HepG2 (cell line): ENCODE data around the gene CTSD. TPM values are rescaled to one million over a fixed set of nuclear protein-coding genes. Genes with fewer than 3 reads are reported as not detected.

Source experiments
- ATAC-seq: fragments of 200-7000 bp; cut with Tn5 transposase; 3 replicates; pipeline ENCODE4 v1.9.1; 2020; ENCODE audit warnings: mild to moderate bottlenecking, moderate library complexity
- BruUV-seq: library from RNA; stranded (reverse); fragments of 400-500 nt; replicated peaks from 2 replicates; lab custom pipeline; 2021; lab: Mats Ljungman, UMichigan
- CTCF ChIA-PET: fragments of 300-600 bp; formaldehyde crosslinking; extraction: SDS; loops from one replicate; lab custom pipeline; 2021; ENCODE audit warnings: low total read pairs, inconsistent platforms, low intra/inter-chr PET ratio; lab: Yijun Ruan, JAX
- POLR2A ChIA-PET: fragments of 350-600 bp; sonication (Branson Sonifier 250); formaldehyde crosslinking; loops from one replicate; lab custom pipeline; 2020; ENCODE audit warnings: antibody characterized with exemption, inconsistent platforms; lab: Yijun Ruan, JAX
- DNase-seq: peaks from one replicate; pipeline ENCODE4 v3.0.0-alpha.2; 2015; ENCODE audit warnings: low spot score
- FAIRE-seq: peaks from 3 replicates; lab custom pipeline; 2011; peaks lifted over from hg19 to GRCh38; lab: Jason Lieb, UNC
- H2AFZ ChIP-seq: one replicate; pipeline ENCODE4 v1.6.1; 2011; ENCODE audit warnings: low read length, inconsistent platforms
- H3K27ac ChIP-seq: fragments of 300-600 bp; 3 replicates; pipeline ENCODE4 v1.8.0; 2011; ENCODE audit warnings: mixed run types, mild to moderate bottlenecking, mixed read lengths, low read length, inconsistent platforms; ENCODE audit not compliant: insufficient read depth; ENCODE audit errors: extremely low read length
- H3K27me3 ChIP-seq, 2 experiments: fragments of 200-600 bp in 1 of 2; 2 replicates in 1 of 2; 3 replicates in 1 of 2; pipeline versions ENCODE4 v1.6.0 to v1.8.0; 2011; ENCODE audit warnings: low read length in 2 of 2, mild to moderate bottlenecking in 2 of 2, moderate library complexity in 2 of 2, inconsistent platforms in 1 of 2; ENCODE audit not compliant: insufficient read depth in 2 of 2, control insufficient read depth in 1 of 2
- H3K36me3 ChIP-seq, 2 experiments: fragments of 200-600 bp in 1 of 2; replicated peaks in 1 of 2; 2 replicates in 1 of 2; 3 replicates in 1 of 2; pipeline versions ENCODE4 v1.5.1 to v1.8.0; 2011; ENCODE audit warnings: low read length in 2 of 2, inconsistent platforms in 1 of 2; ENCODE audit not compliant: insufficient read depth in 2 of 2, control insufficient read depth in 1 of 2
- H3K4me1 ChIP-seq: 2 replicates; pipeline ENCODE4 v1.5.1; 2012; ENCODE audit warnings: low read length, inconsistent platforms; ENCODE audit not compliant: insufficient read depth
- H3K4me2 ChIP-seq: 2 replicates; pipeline ENCODE4 v1.6.0; 2011; ENCODE audit warnings: low read depth, low read length, inconsistent platforms
- H3K4me3 ChIP-seq, 3 experiments: fragments of 200-600 bp in 1 of 3; sonication (generic), shearing (Covaris generic) in 1 of 3; replicated peaks in 1 of 3; 2 replicates each; pipeline ENCODE4 v1.5.1; 2011 to 2016; ENCODE audit warnings: low read length in 3 of 3, inconsistent platforms in 2 of 3, low read depth in 2 of 3, mild to moderate bottlenecking in 2 of 3, control low read depth in 1 of 3, mixed read lengths in 1 of 3; ENCODE audit not compliant: insufficient read depth in 1 of 3
- H3K79me2 ChIP-seq: one replicate; pipeline ENCODE4 v1.6.1; 2011; ENCODE audit warnings: low read length, inconsistent platforms; ENCODE audit not compliant: insufficient read depth
- H3K9ac ChIP-seq: 2 replicates; pipeline ENCODE4 v1.6.0; 2011; ENCODE audit warnings: mild to moderate bottlenecking, low read depth, low read length, inconsistent platforms; ENCODE audit not compliant: insufficient read depth
- H3K9me3 ChIP-seq: 2 replicates; pipeline ENCODE4 v1.5.1; 2012; ENCODE audit warnings: mild to moderate bottlenecking, low read length
- H4K20me1 ChIP-seq: 2 replicates; pipeline ENCODE4 v1.6.0; 2011; ENCODE audit warnings: inconsistent platforms, mild to moderate bottlenecking, low read length, moderate library complexity; ENCODE audit not compliant: insufficient read depth
- TCF7L2 ChIP-seq: IDR thresholded peaks from 2 replicates; pipeline ENCODE4 v1.6.1; 2011; ENCODE audit warnings: mild to moderate bottlenecking, low read depth, low read length, moderate library complexity
- ZNF343 ChIP-seq: sonication (generic); formaldehyde crosslinking; IDR thresholded peaks from 2 replicates; pipeline ENCODE4 v1.4.0; 2020; ENCODE audit warnings: mild to moderate bottlenecking, missing genetic modification reagents
- ZNF563 ChIP-seq: sonication (generic); formaldehyde crosslinking; IDR thresholded peaks from 2 replicates; pipeline ENCODE4 v1.8.0; 2022; ENCODE audit warnings: mild to moderate bottlenecking, moderate library complexity, missing genetic modification reagents
- WGBS: methylation state at CpG from one replicate; pipeline ENCODE4 v1.1.6; 2017; ENCODE audit warnings: low lambda C conversion rate; 5-methylcytosine and 5-hydroxymethylcytosine counted together
- in situ Hi-C: cut with HindIII; loops from 2 replicates; pipeline ENCODE4 v1.10.0; 2017; ENCODE audit warnings: low pct_unique_long_range_greater_than_20kb; ENCODE audit not compliant: extremely low pct_ligation_motif_present
- intact Hi-C: fragments of 100-400 bp; cut with micrococcal nuclease; formaldehyde crosslinking; loops from one replicate; pipeline ENCODE4 v1.10.0; 2022; ENCODE audit not compliant: unreplicated experiment
- polyA plus RNA-seq, 8 experiments: library from polyadenylated mRNA; depleted of rRNA in 3 of 8; stranded (reverse) in 7 of 8; unstranded in 1 of 8; fragments of >200 nt; fragmentation: Illumina TruSeq in 4 of 8; extraction: Trizol in 4 of 8; gene quantifications; 2 replicates each; pipeline versions ENCODE4 v1.2.1 to v1.2.3, GENCODE V29; 2011 to 2016; ENCODE audit warnings: low read depth in 4 of 8, missing spikeins in 1 of 8, mixed read lengths in 1 of 8; ENCODE audit not compliant: insufficient read depth in 1 of 8
- total RNA-seq, 5 experiments: library from RNA; depleted of rRNA; stranded (reverse); fragments of >200 nt; fragmentation: Illumina TruSeq; extraction: Trizol; gene quantifications; 2 replicates each; pipeline ENCODE4 v1.2.3, GENCODE V29; 2016; ENCODE audit warnings: low read depth in 1 of 5

The CTSD gene
- total and polyA plus RNA-seq, 2 of the 13 experiments (the other 11 are each of a cell fraction or from before 2014, with no cell fraction given) = 143 to 230 TPM

GRCh38 chr11:1733716-1734640 lies 29.7 kb downstream of the CTSD start:
- ATAC-seq (peak; percentile 21; the same call in 2 of the 3 replicates), FAIRE-seq (no peak)
- no TSS peak for BruUV-seq

GRCh38 chr11:1733009-1733715 lies 30.6 kb downstream of the CTSD start:
- POLR2A ChIA-PET = no interaction called here

More at GRCh38 chr11:1733716-1734640, 29.7 kb downstream of the CTSD start:
- no peak overlapping the region for H3K4me2 ChIP-seq
- no peak overlapping the region for H3K4me3 ChIP-seq
- DNase-seq = no peak
- in situ Hi-C loops (no loop called here), intact Hi-C loops (no loop called here)
- no peaks in the 10 kb centered on the region for H3K36me3 ChIP-seq
- peaks cover 13% of the 10 kb centered on the region for H3K9me3 ChIP-seq
- no peak overlapping the region for H3K9ac ChIP-seq
- ChIA-PET POLR2A (no interaction called here), CTCF (no interaction called here)
- H4K20me1 ChIP-seq = no peaks in the 10 kb centered on the region
- H3K27me3 ChIP-seq = peaks cover 0 to 70% of the 10 kb centered on the region in 2 experiments; a peak in 4 of 5 replicates
- no peaks in the 10 kb centered on the region for H3K4me1 ChIP-seq
- no peak overlapping the region for H3K27ac ChIP-seq
- no peak overlapping the region for H2AFZ ChIP-seq
- H3K79me2 ChIP-seq = no peaks in the 10 kb centered on the region
- no peak for TF ChIP-seq TCF7L2
- no peak for TF ChIP-seq ZNF343 (CRISPR knock-in tag)
- WGBS = 32% methylated on average over 23 of the region's 28 CpGs

More at GRCh38 chr11:1733009-1733715, 30.6 kb downstream of the CTSD start:
- H3K79me2 ChIP-seq = no peaks in the 10 kb centered on the region
- H3K27me3 ChIP-seq = peaks cover 0 to 72% of the 10 kb centered on the region in 2 experiments; a peak in 4 of 5 replicates
- H4K20me1 ChIP-seq = no peaks in the 10 kb centered on the region
- CTCF ChIA-PET = no interaction called here
- no peaks in the 10 kb centered on the region for H3K4me1 ChIP-seq
- peaks cover 13% of the 10 kb centered on the region for H3K9me3 ChIP-seq
- H3K4me2 ChIP-seq = no peak overlapping the region
- no peak for DNase-seq
- intact Hi-C loops = no loop called here
- H3K27ac ChIP-seq = no peak overlapping the region
- no peak overlapping the region for H3K9ac ChIP-seq
- no peak for FAIRE-seq
- no peaks in the 10 kb centered on the region for H3K36me3 ChIP-seq
- no peak overlapping the region for H2AFZ ChIP-seq
- no peak; the same call in 2 of the 3 replicates for ATAC-seq
- no TSS peak for BruUV-seq
- 4% methylated on average over 7 of the region's 14 CpGs for WGBS
- in situ Hi-C loops = no loop called here
- TF ChIP-seq ZNF563 (CRISPR knock-in tag) = no peak
- TF ChIP-seq, all 625 proteins: peak for 0
- no peak overlapping the region for H3K4me3 ChIP-seq
